ENCODE measurements around the gene GADD45GIP1.

DNA sequence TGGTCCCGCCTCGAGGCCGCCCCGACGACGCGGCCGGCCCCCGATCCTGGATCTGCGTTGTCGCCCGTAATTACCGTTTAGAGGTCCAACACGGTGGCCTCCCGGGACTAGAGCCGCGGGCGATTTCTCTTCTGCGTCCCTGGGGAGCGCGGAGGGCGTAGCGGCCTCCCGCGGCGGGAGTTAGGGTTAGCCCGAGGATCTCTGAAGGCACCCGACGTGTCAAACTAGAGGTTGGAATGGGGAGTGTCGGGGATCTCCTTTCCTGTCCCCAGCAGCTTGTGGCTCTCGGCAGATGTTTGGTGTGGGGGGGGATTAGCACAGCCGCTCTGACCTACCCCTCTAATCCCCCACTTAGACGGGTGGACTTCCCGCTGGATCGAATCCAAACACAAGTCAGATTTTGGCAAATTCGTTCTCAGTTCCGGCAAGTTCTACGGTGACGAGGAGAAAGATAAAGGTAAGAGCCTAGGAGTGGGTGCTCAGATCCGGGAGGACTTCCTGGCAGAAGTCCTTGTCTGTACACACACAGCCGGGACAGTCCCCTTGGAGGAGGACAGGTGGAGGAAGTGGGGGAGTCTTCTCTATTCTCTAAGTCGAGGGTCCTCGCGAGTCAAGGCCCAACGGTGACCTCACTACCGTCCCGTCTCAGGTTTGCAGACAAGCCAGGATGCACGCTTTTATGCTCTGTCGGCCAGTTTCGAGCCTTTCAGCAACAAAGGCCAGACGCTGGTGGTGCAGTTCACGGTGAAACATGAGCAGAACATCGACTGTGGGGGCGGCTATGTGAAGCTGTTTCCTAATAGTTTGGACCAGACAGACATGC, 18.0 kb downstream of the GADD45GIP1 start:
- peak; percentile 26 for TF ChIP-seq CTCF (IDR thresholded peaks at IDR 0.05; ENCODE audit: low read depth, low read length, poor library complexity, severe bottlenecking)
- TF ChIP-seq EZH2phosphoT487 (IDR thresholded peaks at IDR 0.05; ENCODE audit: borderline replicate concordance, low read length), result no peak
